GM19025 (cell line): ENCODE results near the gene NME5.
"Not testable (repeated sequence)": the region's sequence is repeated elsewhere in the genome, so short reads cannot be mapped to it uniquely, and the experiment has no call there.

Experiments used
- ATAC-seq: cut with Tn5 transposase; IDR thresholded peaks from one replicate; pipeline ENCODE4 v1.9.1; 2021; ENCODE audit warnings: mild to moderate bottlenecking, low read depth, moderate library complexity; ENCODE audit not compliant: unreplicated experiment

The NME5 gene

DNA sequence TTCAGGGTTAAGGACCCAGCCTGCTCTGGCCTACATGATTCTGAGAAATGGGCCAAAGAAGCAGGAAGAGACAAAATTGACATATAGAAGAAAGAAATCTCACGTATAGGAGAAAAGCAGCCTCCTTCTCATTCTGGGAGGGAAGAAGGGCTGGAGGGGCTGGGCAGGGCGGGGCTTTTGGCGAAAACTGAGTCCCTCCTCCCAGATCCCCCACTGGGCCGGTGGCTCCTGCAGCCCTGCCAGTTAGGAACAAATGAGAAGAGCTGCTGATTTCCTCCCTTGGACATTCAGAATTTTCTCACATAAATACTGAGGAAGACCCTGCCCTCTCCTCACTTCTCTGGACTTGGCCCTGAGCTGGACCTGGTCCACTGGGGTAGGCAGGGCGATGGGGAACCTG, 55.5 kb downstream of the NME5 start, which contains the start of gene WNT8A:
TSS of gene WNT8A (plus strand) at position 332 of the 400 bp plus-strand sequence. CDS start 95 bp downstream, outside the sequence.
- no peak for ATAC-seq

DNA sequence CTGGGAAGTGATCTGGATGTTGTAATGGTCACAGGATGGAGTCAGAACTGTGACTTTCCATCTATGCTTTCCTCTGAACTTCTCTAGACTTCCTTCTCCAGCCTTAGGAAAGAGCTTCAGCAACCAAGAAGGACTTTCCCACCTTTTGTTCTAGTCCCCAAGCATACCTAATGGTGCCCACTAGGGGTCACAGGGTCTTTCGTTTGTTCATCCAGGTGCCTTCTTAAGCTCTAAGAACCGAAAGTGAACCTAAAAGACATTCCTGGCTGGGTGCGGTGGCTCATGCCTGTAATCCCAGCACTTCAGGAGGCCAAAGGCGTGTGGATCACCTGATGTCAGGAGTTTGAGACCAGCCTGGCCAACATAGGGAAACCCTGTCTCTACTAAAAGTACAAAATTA, 57.2 kb downstream of the NME5 start:
- ATAC-seq = no peak

DNA sequence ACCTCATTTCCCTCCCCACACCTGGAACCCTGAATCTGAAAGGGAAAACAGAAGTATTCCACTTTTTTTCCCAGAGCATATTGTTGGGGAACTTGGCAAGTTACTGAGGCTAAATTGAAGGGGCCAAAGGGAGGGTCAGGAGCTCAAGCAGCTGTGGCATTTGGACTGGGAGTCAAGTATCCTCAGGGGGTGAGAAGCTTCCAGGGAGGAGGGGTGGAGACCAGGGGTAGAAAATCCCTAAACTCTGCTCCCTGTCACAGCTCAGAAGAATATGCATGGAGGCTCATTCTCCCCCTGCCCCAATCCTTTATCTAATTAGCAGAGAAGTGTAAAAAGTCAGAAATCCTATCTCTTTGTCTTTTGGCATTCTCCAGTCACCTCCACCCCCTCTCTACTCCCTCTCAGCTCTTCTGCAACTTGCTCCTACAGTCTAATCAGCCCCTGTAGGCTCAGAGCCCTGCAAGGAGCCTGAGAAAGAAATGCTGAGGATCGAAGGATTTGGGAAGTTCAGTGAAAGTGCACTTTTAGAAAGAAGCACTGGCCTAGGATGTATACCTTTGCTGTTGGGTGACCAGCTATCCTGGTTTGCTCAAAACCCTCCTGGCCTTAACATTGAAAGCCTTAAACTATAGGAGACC, 61.1 kb downstream of the NME5 start:
- no peak for ATAC-seq

DNA sequence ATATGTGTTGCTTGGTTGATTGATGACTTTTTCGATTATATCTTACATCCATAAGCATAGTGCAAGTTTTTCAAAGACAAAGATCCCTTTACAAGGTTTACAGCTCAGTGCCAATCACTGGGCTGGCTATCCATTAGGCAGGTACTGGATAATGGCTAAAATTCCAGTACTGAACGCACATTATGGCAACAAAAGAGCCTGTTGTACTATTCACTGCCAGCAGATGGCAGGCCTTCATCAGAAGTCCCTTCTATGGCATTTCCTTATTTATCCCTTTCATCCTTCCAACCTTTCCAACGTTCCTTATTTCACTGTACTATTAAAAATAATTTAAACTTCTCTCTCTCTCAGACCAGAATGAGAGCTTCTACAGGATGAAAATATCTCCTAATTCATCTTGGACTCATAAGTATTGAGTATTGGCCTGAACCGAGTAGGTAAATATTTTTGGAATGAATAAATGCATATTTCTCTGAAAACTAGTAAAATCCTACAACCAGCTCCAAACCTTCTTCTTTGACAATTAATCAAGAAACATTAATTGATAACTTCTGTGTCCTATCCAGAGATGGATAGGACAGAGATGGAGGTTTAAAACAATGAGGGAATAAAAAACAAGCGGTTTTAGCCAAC, 62.0 kb downstream of the NME5 start:
- ATAC-seq = no peak

DNA sequence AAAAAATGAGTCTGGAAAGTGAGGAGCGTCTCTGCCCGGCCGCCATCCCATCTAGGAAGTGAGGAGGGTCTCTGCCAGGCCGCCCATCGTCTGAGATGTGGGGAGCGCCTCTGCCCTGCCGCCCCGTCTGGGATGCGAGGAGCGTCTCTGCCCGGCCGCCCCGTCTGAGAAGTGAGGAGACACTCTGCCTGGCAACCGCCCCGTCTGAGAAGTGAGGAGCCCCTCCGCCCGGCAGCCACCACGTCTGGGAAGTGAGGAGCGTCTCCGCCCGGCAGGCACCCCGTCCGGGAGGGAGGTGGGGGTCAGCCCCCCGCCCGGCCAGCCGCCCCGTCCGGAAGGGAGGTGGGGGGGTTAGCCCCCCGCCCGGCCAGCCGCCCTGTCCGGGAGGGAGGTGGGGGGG, 69.2 kb downstream of the NME5 start:
- ATAC-seq = not testable (repeated sequence)

DNA sequence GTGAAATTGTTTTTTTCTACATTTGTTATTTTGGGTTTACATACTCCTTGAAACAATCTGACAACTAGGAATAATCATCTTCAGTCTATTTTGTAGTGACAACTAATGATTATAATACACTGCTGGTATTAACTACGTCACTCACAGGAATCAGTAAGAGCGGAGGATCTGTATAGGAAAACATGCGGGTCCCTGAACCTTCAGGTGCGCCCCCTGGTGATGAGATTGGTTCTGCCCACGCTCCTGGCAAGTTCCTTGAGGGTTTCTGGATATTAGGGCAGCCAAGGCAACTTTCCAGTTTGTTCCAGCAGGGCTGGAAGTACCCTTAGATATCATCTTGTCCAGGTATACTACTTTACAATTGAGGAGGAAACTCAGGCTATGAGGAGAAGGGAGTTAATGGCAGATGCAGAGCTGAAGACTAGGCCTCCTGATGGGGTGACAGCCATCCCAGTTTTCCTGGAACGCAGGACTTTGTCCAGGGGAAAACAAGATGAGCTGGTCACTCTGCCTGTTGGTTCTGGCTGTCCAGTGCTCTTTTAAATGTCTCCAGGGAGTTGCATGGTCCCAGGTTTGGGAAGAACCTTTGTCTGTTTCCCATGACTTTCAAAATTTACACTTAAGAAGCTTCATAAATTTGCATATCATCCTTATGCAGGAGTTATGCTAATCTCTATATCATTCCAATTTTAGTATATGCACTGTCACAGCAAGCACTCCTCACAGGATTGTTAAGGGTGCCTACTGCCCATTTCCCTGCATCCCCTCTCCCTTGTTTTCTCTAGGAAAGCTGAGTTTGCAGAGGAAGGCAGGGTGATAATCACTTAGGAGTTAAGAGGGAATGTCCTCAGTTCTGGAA, 70.3 kb downstream of the NME5 start:
- ATAC-seq = no peak

DNA sequence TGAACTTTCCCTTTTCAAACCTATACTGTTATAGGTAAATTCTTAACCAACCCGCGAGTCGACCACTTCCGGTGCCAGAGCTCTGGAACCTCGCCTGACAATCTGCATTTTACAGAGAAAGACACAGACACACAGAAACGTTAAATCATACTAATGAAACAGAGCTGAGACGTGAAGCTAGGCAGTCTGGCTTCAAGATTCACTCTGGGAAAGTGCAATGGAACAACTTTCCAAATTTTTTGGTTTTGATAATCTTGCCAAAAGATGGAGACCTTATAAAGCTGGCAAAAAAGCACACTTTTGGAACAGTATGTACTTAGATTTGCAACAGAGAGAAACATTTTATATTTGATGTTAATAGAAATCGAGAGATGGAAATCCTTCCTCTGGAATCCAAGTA, 71.3 kb downstream of the NME5 start:
- ATAC-seq = no peak
